Measurements from ENCODE around the gene SLC35F4. TPM values are rescaled to one million over a fixed set of nuclear protein-coding genes. Genes with fewer than 3 reads are reported as not detected.

SLC35F4 gene
- total RNA-seq, 4 donors from 2014 or later = 1.5 to 4.0 (median 1.6) TPM

GRCh38 chr14:57814726-57815125 lies 51.2 kb downstream of the SLC35F4 start:
- Histone ChIP-seq H3K36me3 (no peaks in the 10 kb centered on the region), H3K27ac (no peak overlapping the region), H3K9me3 (no peaks in the 10 kb centered on the region), H3K4me3 (replicated peaks in 1 of 3) (no peak overlapping the region), H3K27me3 (no peaks in the 10 kb centered on the region), H3K4me1 (peaks cover 18 to 37% of the 10 kb centered on the region in 2 donors)
- no peak for TF ChIP-seq POLR2A (IDR thresholded peaks at IDR 0.05)
- no peak for TF ChIP-seq CTCF (IDR thresholded peaks at IDR 0.05)
- intact Hi-C loops (cut with DNase I) = no loop called here
- WGBS, 2 donors = 88% methylated on average over 4 of the region's 4 CpGs
- DNase-seq = no peak

DNA sequence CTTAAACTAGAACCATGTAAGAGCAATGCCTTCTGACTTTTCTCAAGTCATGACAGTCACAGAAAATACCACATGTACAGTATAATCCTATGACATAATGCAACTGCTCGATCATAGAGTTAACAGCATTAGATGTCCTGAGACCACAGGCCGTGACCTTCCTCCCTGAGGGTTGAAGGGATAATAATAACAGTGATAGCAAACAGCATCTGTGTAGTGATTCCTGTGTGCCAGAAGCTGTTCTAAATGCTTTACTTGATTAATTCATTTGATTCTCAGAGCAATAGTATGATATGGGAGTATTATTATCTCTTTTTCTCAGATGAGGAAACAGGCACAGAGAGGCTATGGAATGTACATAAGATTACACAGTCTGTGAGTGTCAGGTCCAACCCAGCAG lies 53.2 kb downstream of the SLC35F4 start:
- Histone ChIP-seq H3K4me1 (peaks cover 12 to 19% of the 10 kb centered on the region in 2 donors), H3K9me3 (no peaks in the 10 kb centered on the region), H3K27me3 (no peaks in the 10 kb centered on the region), H3K36me3 (no peaks in the 10 kb centered on the region), H3K4me3 (replicated peaks in 1 of 3) (no peak overlapping the region), H3K27ac (no peak overlapping the region)
- no peak for DNase-seq
- WGBS, 2 donors = 83 to 86% methylated on average over 2 of the region's 2 CpGs
- intact Hi-C loops (cut with DNase I) = no loop called here
- no peak for TF ChIP-seq POLR2A (IDR thresholded peaks at IDR 0.05)
- TF ChIP-seq CTCF (IDR thresholded peaks at IDR 0.05) = no peak

- intact Hi-C loops (cut with DNase I) = no loop called here
- Histone ChIP-seq H3K4me3 (replicated peaks in 1 of 3) (no peak overlapping the region), H3K27me3 (no peaks in the 10 kb centered on the region), H3K36me3 (no peaks in the 10 kb centered on the region), H3K4me1 (peaks cover 10 to 12% of the 10 kb centered on the region in 2 donors), H3K9me3 (no peaks in the 10 kb centered on the region), H3K27ac (no peak overlapping the region)
- no peak for DNase-seq
- TF ChIP-seq POLR2A (IDR thresholded peaks at IDR 0.05) (no peak), CTCF (IDR thresholded peaks at IDR 0.05) (no peak)
- 83% methylated on average over 2 of the region's 2 CpGs for WGBS, 2 donors
Measured at GRCh38 chr14:57811998-57812546, 53.8 kb downstream of the SLC35F4 start.

- no peak for DNase-seq
- TF ChIP-seq CTCF (IDR thresholded peaks at IDR 0.05) (no peak), POLR2A (IDR thresholded peaks at IDR 0.05) (no peak)
- 60 to 68% methylated on average over 1 of the region's 1 CpG for WGBS, 2 donors
Measured at GRCh38 chr14:57809808-57810207, 56.1 kb downstream of the SLC35F4 start.

DNA sequence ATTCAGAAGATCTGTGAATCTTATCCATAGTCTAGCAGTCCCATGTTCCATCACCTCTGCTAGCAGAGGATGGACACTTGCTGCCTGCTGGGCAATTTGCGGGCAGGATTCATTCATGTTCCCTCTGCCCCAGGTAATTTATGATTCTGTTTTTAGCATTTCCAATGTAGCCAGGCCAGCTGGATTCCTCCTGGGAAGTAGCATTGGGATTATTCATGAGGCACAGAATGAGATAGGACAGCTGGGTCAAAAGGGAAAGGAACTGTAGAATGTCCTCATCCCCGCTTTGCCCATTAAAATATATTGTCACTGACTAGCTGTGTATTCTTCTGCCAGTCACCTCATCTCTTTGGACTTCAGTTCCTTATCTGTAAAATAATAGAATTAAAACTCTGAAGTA lies 68.7 kb downstream of the SLC35F4 start:
- Histone ChIP-seq H3K4me1 (no peaks in the 10 kb centered on the region), H3K27me3 (no peaks in the 10 kb centered on the region), H3K36me3 (no peaks in the 10 kb centered on the region), H3K9me3 (no peaks in the 10 kb centered on the region), H3K27ac (no peak overlapping the region), H3K4me3 (replicated peaks in 1 of 3) (no peak overlapping the region)
- 65 to 71% methylated on average over 2 of the region's 2 CpGs for WGBS, 2 donors
- DNase-seq = no peak
- intact Hi-C loops (cut with DNase I) = no loop called here
- TF ChIP-seq CTCF (IDR thresholded peaks at IDR 0.05) (no peak), POLR2A (IDR thresholded peaks at IDR 0.05) (no peak)

More at GRCh38 chr14:57809808-57810207, 56.1 kb downstream of the SLC35F4 start:
- Histone ChIP-seq H3K27me3 (no peaks in the 10 kb centered on the region), H3K4me1 (no peaks in the 10 kb centered on the region), H3K4me3 (replicated peaks in 1 of 3) (no peak overlapping the region), H3K36me3 (no peaks in the 10 kb centered on the region), H3K27ac (no peak overlapping the region), H3K9me3 (no peaks in the 10 kb centered on the region)
- intact Hi-C loops (cut with DNase I) = no loop called here

Measured in thyroid gland (tissue), 4 donors.